Activated T-cell treated with anti-CD3 and anti-CD28 coated beads, Interleukin-2, amount 50 U/mL, for 72 hours (primary cell): Measurements from ENCODE around the gene RYR1. TPM values are rescaled to one million over a fixed set of nuclear protein-coding genes. Genes with fewer than 3 reads are reported as not detected.
"Not testable (repeated sequence)": the region's sequence is repeated elsewhere in the genome, so short reads cannot be mapped to it uniquely, and the experiment has no call there.

Experiments
- ATAC-seq, 2 donors: fragments of 150-1000 bp; cut with Tn5 transposase; replicated peaks in 1 of 2; 2 replicates each; pipeline ENCODE4 v1.10.0; 2021; ENCODE audit warnings: moderate library complexity in 2 of 2, mild to moderate bottlenecking in 1 of 2
- DNase-seq, 2 donors: peaks; one replicate each; pipeline ENCODE4 v3.0.0; 2021 to 2022; ENCODE audit warnings: mixed read lengths in 1 of 2
- H3K27ac Mint-ChIP-seq: one replicate; pipeline ENCODE4 v1.8.0; 2022; ENCODE audit warnings: mild to moderate bottlenecking, moderate library complexity, mixed read lengths
- H3K27me3 Mint-ChIP-seq: one replicate; pipeline ENCODE4 v1.8.0; 2022; ENCODE audit warnings: low read depth, mixed read lengths
- H3K36me3 Mint-ChIP-seq, 2 donors: one replicate each; pipeline ENCODE4 v1.8.0; 2022; ENCODE audit warnings: mixed read lengths in 2 of 2, mild to moderate bottlenecking in 1 of 2; ENCODE audit not compliant: insufficient read depth in 2 of 2
- H3K4me1 Mint-ChIP-seq: one replicate; pipeline ENCODE4 v1.8.0; 2022; ENCODE audit warnings: low read depth, mixed read lengths
- H3K4me3 Mint-ChIP-seq, 2 donors: one replicate each; pipeline ENCODE4 v1.8.0; 2022; ENCODE audit warnings: mild to moderate bottlenecking in 2 of 2, mixed read lengths in 2 of 2, moderate library complexity in 2 of 2
- H3K9me3 Mint-ChIP-seq, 2 donors: one replicate each; pipeline ENCODE4 v1.8.0; 2022; ENCODE audit warnings: mixed read lengths in 2 of 2
- total RNA-seq, 2 donors: library from RNA; stranded (reverse); gene quantifications; one replicate each; pipeline ENCODE4 v1.2.3, GENCODE V29; 2022

RYR1 gene
- total RNA-seq, 2 donors from 2014 or later = 3.3 to 5.3 TPM

DNA sequence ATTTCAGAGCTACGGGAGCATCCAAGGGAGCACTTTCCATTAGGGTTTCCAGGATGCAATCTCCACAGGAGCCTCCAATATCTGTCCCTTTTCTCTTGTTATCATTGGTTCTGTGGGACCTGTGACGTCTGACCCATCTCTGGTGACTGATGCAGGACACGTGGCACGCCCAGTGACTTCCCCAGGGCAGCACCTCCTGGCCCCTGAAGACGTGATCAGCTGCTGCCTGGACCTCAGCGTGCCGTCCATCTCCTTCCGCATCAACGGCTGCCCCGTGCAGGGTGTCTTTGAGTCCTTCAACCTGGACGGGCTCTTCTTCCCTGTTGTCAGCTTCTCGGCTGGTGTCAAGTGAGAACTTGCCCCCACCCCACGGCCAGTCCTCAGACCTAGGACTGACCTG lies 25.5 kb downstream of the RYR1 start:
- ATAC-seq = no peak
- no peaks in the 10 kb centered on the region for H3K4me1 Mint-ChIP-seq
- DNase-seq = no peak
- H3K4me3 Mint-ChIP-seq = no peak overlapping the region
- H3K27me3 Mint-ChIP-seq = peaks cover 20% of the 10 kb centered on the region
- no peaks in the 10 kb centered on the region for H3K36me3 Mint-ChIP-seq
- no peak overlapping the region for H3K27ac Mint-ChIP-seq
- H3K9me3 Mint-ChIP-seq = no peaks in the 10 kb centered on the region

DNA sequence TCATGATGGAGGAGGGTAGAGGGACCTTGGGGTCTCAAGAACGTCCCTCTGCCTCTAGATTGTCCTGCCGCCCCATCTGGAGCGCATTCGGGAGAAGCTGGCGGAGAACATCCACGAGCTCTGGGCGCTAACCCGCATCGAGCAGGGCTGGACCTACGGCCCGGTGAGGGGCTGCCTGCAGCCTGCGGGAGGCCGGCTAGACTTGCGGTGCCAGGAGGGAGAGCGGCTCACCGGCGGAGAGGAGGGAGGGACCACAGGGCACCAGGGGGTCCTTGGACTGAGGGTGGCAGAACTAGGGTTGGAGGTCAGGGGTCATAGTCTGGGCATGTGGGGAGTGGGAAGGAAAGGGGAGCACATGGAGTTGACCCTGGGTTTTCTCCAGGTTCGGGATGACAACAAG lies 29.9 kb downstream of the RYR1 start:
- no peak overlapping the region for H3K27ac Mint-ChIP-seq
- DNase-seq = no peak
- H3K4me3 Mint-ChIP-seq = no peak overlapping the region
- H3K9me3 Mint-ChIP-seq = no peaks in the 10 kb centered on the region
- peaks cover 20% of the 10 kb centered on the region for H3K27me3 Mint-ChIP-seq
- H3K36me3 Mint-ChIP-seq = no peaks in the 10 kb centered on the region
- H3K4me1 Mint-ChIP-seq = no peaks in the 10 kb centered on the region
- no peak for ATAC-seq

DNA sequence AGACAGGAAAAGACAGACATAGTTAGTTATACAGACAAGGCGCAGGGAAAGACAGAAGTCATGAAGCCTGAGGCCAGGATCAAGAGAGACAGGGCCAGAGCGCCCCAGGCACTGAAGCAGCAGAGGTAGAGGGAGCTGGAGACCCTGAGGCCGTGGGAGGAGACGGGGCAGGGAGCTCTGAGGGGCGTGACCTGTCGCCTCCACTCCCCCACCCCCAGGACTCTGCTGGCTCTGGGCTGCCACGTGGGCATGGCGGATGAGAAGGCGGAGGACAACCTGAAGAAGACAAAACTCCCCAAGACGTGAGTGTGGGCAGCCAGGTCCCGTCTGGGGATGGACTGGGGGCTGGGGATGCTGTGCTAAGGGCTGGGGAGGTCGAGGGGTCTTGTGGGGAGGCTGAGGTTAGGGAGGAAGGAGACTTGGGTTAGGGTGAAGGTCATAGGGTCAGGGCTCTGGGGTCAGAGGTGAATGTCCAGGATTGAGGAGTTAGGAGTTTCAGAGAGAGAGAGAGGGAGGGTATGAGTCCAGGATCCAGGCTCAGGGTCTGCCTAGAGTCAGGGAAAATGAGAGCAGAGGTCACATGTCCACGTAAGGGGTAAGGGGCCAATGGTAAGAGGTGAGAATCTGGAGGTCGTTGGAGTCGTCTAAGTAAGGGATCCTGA lies 31.1 kb downstream of the RYR1 start:
- H3K27ac Mint-ChIP-seq = no peak overlapping the region
- H3K4me3 Mint-ChIP-seq = no peak overlapping the region
- H3K27me3 Mint-ChIP-seq = peaks cover 13% of the 10 kb centered on the region
- no peak for DNase-seq
- H3K9me3 Mint-ChIP-seq = no peaks in the 10 kb centered on the region
- no peak for ATAC-seq
- no peaks in the 10 kb centered on the region for H3K36me3 Mint-ChIP-seq
- H3K4me1 Mint-ChIP-seq = no peaks in the 10 kb centered on the region

DNA sequence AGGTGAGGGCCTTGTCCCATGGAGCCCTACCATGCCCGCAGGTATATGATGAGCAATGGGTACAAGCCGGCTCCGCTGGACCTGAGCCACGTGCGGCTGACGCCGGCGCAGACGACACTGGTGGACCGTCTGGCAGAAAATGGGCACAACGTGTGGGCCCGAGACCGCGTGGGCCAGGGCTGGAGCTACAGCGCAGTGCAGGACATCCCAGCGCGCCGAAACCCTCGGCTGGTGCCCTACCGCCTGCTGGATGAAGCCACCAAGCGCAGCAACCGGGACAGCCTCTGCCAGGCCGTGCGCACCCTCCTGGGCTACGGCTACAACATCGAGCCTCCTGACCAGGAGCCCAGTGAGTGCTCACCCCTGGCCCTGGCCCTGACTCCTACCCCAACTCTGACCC lies 32.6 kb downstream of the RYR1 start:
- Mint-ChIP-seq H3K4me3 (no peak overlapping the region), H3K36me3 (no peaks in the 10 kb centered on the region), H3K9me3 (no peaks in the 10 kb centered on the region), H3K27me3 (peaks cover 14% of the 10 kb centered on the region), H3K27ac (no peak overlapping the region), H3K4me1 (no peaks in the 10 kb centered on the region)
- no peak for DNase-seq
- no peak for ATAC-seq

DNA sequence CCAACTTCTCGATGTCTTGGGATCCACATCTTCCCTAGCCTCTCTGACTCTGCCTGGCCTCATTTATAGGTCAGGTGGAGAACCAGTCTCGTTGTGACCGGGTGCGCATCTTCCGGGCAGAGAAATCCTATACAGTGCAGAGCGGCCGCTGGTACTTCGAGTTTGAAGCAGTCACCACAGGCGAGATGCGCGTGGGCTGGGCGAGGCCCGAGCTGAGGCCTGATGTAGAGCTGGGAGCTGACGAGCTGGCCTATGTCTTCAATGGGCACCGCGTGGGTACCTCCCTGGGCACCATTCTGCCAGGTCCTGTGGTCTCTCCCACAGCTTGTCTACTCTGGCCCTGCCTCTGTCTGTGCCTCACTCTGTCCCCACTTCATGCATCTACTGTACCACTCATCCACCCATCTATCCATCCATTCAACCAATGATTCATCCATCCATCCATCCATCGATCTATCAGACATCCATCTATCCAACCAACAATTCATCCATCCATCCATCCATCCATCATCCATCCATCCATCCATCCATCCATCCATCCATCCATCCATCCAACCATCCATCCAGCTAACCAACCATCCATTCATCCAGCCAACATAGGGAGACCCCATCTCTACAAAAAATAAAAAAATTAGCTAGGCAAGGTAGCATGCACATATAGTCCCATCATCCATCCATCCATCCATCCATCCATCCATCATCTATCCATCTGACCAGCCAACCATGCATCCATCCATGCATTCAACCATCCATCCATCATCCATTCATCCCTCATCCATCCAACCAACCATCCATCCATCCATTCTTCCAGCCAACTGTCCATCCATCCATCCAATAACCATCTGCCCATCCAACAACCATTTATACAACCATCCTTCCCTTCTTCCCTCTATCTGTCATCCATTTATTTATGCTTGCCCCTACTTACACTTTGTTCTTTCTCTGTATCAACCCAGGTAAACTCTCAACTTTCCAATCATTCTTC lies 34.3 kb downstream of the RYR1 start:
- no peak for ATAC-seq
- H3K4me3 Mint-ChIP-seq = no peak overlapping the region
- no peak for DNase-seq
- H3K36me3 Mint-ChIP-seq = no peaks in the 10 kb centered on the region
- no peaks in the 10 kb centered on the region for H3K9me3 Mint-ChIP-seq
- no peak overlapping the region for H3K27ac Mint-ChIP-seq
- no peaks in the 10 kb centered on the region for H3K4me1 Mint-ChIP-seq
- peaks cover 10% of the 10 kb centered on the region for H3K27me3 Mint-ChIP-seq

DNA sequence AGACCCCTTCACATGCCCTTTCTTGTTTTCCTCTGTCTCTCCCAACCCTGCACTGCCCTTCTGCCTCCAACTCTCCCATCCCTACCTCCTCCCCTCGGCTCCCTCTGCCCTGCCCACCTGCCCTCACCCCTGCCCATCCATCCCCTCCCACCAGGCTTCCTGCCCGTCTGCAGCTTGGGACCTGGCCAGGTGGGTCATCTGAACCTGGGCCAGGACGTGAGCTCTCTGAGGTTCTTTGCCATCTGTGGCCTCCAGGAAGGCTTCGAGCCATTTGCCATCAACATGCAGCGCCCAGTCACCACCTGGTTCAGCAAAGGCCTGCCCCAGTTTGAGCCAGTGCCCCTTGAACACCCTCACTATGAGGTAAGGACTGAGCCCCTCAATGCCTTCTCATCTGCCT lies 35.7 kb downstream of the RYR1 start:
- Mint-ChIP-seq H3K27ac (no peak overlapping the region), H3K4me1 (no peaks in the 10 kb centered on the region), H3K27me3 (peaks cover 10% of the 10 kb centered on the region), H3K9me3 (no peaks in the 10 kb centered on the region), H3K36me3 (no peaks in the 10 kb centered on the region), H3K4me3 (no peak overlapping the region)
- DNase-seq = no peak
- no peak for ATAC-seq

DNA sequence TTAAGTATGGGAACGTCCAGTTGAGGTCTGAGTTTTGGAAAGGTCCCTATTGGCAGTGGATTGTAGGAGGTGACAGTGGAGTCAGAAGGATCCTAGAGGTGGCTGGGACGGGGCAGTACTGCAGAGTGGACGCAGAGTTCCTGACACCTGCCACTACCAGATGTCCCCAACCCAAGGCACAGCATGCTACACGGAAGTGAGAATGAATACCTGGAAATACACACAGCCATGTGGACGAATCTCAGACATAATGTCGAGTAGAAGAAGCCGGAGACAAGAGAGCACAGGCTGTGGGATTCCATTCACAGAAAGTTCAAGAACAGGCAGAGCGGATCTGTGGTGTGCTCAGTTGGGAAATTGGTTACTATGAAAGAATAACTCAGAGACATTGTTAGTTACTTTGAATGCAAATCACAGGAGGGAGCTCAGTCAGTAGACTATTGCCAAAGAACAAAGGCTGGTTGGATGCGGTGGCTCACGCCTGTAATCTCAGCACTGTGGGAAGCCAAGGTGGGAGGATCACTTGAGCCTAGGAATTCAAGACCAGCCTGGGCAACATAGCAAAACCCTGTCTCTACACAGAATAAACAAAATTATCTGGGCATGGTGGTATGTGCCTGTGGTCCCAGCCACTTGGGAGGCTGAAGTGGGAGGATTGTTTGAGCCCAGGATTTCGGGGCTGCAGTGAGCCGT lies 37.4 kb downstream of the RYR1 start:
- DNase-seq (no peak), ATAC-seq (no peak)
- Mint-ChIP-seq H3K9me3 (no peaks in the 10 kb centered on the region), H3K4me1 (no peaks in the 10 kb centered on the region), H3K27me3 (peaks cover 10% of the 10 kb centered on the region), H3K4me3 (no peak overlapping the region), H3K27ac (no peak overlapping the region), H3K36me3 (no peaks in the 10 kb centered on the region)

DNA sequence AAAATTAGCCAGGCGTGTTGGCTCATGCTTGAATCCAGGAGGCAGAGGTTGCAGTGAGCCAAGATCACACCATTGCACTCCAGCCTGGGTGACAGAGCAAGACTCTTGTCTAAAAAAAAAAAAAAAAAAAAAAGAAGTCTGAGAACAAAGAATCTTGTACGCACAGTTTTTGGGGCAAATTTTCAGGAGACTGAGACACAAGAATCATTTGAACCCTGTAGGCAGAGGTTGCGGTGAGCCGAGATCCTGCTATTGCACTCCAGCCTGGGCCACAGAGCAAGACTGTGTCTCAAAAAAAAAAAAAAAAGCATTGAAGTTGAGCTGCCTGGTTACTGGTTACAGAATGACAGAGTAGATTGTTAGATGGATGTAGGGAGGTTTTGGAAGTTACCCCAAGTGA lies 39.2 kb downstream of the RYR1 start:
- not testable (repeated sequence) for H3K27ac Mint-ChIP-seq, H3K4me3 Mint-ChIP-seq, H3K27me3 Mint-ChIP-seq, DNase-seq, ATAC-seq, H3K4me1 Mint-ChIP-seq, H3K9me3 Mint-ChIP-seq, H3K36me3 Mint-ChIP-seq

DNA sequence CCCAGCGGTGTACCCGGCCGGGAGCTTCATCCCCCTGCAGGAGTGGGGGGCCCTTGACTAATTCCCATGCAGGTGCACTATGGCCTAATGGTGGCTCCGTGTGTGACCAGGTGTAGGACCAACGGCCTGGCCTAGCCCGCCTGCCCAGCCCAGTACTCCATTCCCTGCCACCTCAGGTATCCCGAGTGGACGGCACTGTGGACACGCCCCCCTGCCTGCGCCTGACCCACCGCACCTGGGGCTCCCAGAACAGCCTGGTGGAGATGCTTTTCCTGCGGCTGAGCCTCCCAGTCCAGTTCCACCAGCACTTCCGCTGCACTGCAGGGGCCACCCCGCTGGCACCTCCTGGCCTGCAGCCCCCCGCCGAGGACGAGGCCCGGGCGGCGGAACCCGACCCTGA lies 39.7 kb downstream of the RYR1 start:
- no peaks in the 10 kb centered on the region for H3K4me1 Mint-ChIP-seq
- no peak for DNase-seq
- H3K27me3 Mint-ChIP-seq = peaks cover 13% of the 10 kb centered on the region
- no peaks in the 10 kb centered on the region for H3K9me3 Mint-ChIP-seq
- no peaks in the 10 kb centered on the region for H3K36me3 Mint-ChIP-seq
- no peak overlapping the region for H3K4me3 Mint-ChIP-seq
- ATAC-seq = no peak
- no peak overlapping the region for H3K27ac Mint-ChIP-seq

DNA sequence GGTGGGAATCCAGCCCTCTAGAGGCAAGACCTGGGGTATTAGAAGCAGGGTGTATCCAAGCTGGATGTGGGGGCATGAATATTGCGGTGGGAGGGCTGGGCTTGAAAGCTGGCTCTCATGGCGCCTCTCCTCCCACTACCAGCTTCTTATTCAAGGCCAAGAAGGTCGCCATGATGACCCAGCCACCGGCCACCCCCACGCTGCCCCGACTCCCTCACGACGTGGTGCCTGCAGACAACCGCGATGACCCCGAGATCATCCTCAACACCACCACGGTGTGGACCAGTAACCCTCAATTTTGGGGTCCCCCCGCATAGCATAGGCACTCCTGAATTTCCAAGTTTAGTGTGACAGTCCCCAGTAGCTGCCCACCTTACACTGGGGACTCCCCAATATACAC lies 41.7 kb downstream of the RYR1 start:
- Mint-ChIP-seq H3K4me3 (no peak overlapping the region), H3K36me3 (no peaks in the 10 kb centered on the region), H3K9me3 (no peaks in the 10 kb centered on the region), H3K4me1 (no peaks in the 10 kb centered on the region), H3K27me3 (peaks cover 14% of the 10 kb centered on the region), H3K27ac (no peak overlapping the region)
- ATAC-seq (no peak), DNase-seq (no peak)

DNA sequence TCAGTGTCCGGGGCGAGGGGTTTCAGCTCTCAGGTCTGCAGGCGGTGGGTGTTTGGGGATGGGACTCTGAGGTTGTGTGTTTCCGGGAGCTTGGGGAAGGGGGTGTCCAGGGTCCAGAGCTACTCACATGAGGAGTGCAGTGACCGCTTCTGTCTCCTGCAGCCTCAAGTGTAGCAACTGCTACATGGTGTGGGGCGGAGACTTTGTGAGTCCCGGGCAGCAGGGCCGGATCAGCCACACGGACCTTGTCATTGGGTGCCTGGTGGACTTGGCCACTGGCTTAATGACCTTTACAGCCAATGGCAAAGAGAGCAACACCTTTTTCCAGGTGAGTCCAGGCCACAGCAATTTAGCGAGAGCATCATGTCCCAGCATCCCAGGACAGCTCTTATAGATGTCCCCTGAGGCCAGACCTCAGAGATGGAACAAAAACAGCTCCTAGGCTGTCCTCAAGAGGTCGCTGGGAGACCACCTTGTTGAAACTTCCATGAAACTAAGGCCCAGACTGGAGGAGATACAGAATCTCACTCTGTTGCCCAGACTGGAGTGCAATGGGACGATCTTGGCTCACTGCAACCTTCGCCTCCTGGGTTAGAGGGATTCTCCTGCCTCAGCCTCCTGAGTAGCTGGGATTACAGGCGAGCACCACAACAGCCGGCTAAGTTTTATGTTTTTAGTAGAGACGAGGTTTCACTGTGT lies 44.9 kb downstream of the RYR1 start:
- ATAC-seq (no peak), DNase-seq (peak in 1 of 2 donors; percentile 7)
- H3K9me3 Mint-ChIP-seq = no peaks in the 10 kb centered on the region
- no peaks in the 10 kb centered on the region for H3K4me1 Mint-ChIP-seq
- no peaks in the 10 kb centered on the region for H3K36me3 Mint-ChIP-seq
- H3K27me3 Mint-ChIP-seq = peaks cover 5% of the 10 kb centered on the region
- no peak overlapping the region for H3K27ac Mint-ChIP-seq
- no peak overlapping the region for H3K4me3 Mint-ChIP-seq

DNA sequence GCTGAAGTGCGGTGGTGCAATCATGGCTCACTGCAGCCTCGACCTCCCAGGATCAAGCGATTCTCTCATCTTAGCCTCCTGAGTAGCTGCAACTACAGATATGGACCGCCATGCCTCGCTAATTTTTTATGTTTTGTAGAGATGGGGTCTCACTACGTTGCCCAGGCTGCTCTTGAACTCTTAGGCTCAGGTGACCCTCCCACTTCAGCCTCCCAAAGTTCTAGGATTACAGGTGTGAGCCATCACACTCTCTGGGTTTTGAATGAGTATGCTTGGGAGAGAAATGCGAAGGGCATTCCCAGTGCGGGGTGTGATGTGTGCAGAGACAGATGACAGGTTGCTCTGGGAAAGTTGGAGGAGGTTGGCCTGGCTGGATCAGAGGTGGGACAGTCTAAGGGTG lies 49.0 kb downstream of the RYR1 start:
- no peaks in the 10 kb centered on the region for H3K4me1 Mint-ChIP-seq
- DNase-seq (no peak), ATAC-seq (no peak)
- H3K27me3 Mint-ChIP-seq = peaks cover 11% of the 10 kb centered on the region
- peaks cover 0 to 3% of the 10 kb centered on the region in 2 donors for H3K9me3 Mint-ChIP-seq
- H3K36me3 Mint-ChIP-seq = no peaks in the 10 kb centered on the region
- no peak overlapping the region for H3K4me3 Mint-ChIP-seq
- no peak overlapping the region for H3K27ac Mint-ChIP-seq
